GM23338 (cell line): Measurements from ENCODE around the gene TMEM242. TPM values are rescaled to one million over a fixed set of nuclear protein-coding genes. Genes with fewer than 3 reads are reported as not detected.

ENCODE experiments used
- ATAC-seq: fragments of 200-7000 bp; cut with Tn5 transposase; 3 replicates; pipeline ENCODE4 v1.9.1; 2020
- DNase-seq: peaks from one replicate; pipeline ENCODE4 v3.0.0-alpha.2; 2015; ENCODE audit warnings: low spot score
- H2AFZ ChIP-seq: fragments of 200-600 bp; sonication (generic); 2 replicates; pipeline ENCODE4 v1.8.0; 2016; ENCODE audit warnings: antibody characterized with exemption, mild to moderate bottlenecking, moderate library complexity
- H3F3A ChIP-seq: fragments of 200-600 bp; sonication (generic); replicated peaks from 2 replicates; pipeline ENCODE4 v1.8.0; 2017; ENCODE audit warnings: antibody characterized with exemption, mixed run types, low read depth
- H3K27ac ChIP-seq: fragments of 200-600 bp; sonication (generic); 2 replicates; pipeline ENCODE4 v1.6.1; 2016; ENCODE audit warnings: low read depth
- H3K27me3 ChIP-seq: fragments of 200-600 bp; sonication (generic); 2 replicates; pipeline ENCODE4 v1.8.0; 2016; ENCODE audit warnings: mild to moderate bottlenecking, mixed run types, moderate library complexity; ENCODE audit not compliant: insufficient read depth
- H3K36me3 ChIP-seq: fragments of 200-600 bp; sonication (generic); 2 replicates; pipeline ENCODE4 v1.8.0; 2016; ENCODE audit warnings: mild to moderate bottlenecking; ENCODE audit not compliant: insufficient read depth
- H3K4me1 ChIP-seq: fragments of 200-600 bp; sonication (generic); 2 replicates; pipeline ENCODE4 v1.8.0; 2016; ENCODE audit warnings: mild to moderate bottlenecking, moderate library complexity; ENCODE audit not compliant: insufficient read depth
- H3K4me2 ChIP-seq: fragments of 200-600 bp; sonication (generic); 2 replicates; pipeline ENCODE4 v1.7.1; 2017; ENCODE audit warnings: mixed run types
- H3K4me3 ChIP-seq: fragments of 200-600 bp; sonication (generic); 2 replicates; pipeline ENCODE4 v1.6.1; 2016; ENCODE audit warnings: mixed run types
- H3K79me2 ChIP-seq: fragments of 200-600 bp; sonication (generic); replicated peaks from 2 replicates; pipeline ENCODE4 v1.8.0; 2017; ENCODE audit warnings: mild to moderate bottlenecking; ENCODE audit not compliant: insufficient read depth
- H3K9me2 ChIP-seq: fragments of 200-600 bp; sonication (generic); 2 replicates; pipeline ENCODE4 v1.8.0; 2017; ENCODE audit not compliant: insufficient read depth
- H4K20me1 ChIP-seq: fragments of 200-600 bp; sonication (generic); replicated peaks from 2 replicates; pipeline ENCODE4 v1.8.0; 2017; ENCODE audit warnings: mild to moderate bottlenecking; ENCODE audit not compliant: insufficient read depth
- H3K27ac Mint-ChIP-seq: 2 replicates; pipeline ENCODE4 v1.8.0; 2020; ENCODE audit warnings: inconsistent platforms, mild to moderate bottlenecking, moderate library complexity, mixed read lengths
- H3K27me3 Mint-ChIP-seq: 3 replicates; pipeline ENCODE4 v1.8.0; 2022; ENCODE audit warnings: low read depth, mild to moderate bottlenecking, moderate library complexity, mixed read lengths, inconsistent platforms; ENCODE audit not compliant: insufficient read depth, poor library complexity
- H3K36me3 Mint-ChIP-seq: 3 replicates; pipeline ENCODE4 v1.8.0; 2021; ENCODE audit warnings: low read depth, mild to moderate bottlenecking, inconsistent platforms, moderate library complexity, mixed read lengths
- H3K4me1 Mint-ChIP-seq: 3 replicates; pipeline ENCODE4 v1.8.0; 2020; ENCODE audit warnings: mild to moderate bottlenecking, inconsistent platforms, mixed read lengths
- H3K4me3 Mint-ChIP-seq: 3 replicates; pipeline ENCODE4 v1.8.0; 2021; ENCODE audit warnings: moderate library complexity, mild to moderate bottlenecking, inconsistent platforms, mixed read lengths
- H3K9me3 Mint-ChIP-seq: 3 replicates; pipeline ENCODE4 v1.8.0; 2020; ENCODE audit warnings: moderate library complexity, mild to moderate bottlenecking, inconsistent platforms, mixed read lengths
- CREB1 ChIP-seq: fragments of 250-450 bp; sonication (Bioruptor Pico); IDR thresholded peaks from 2 replicates; pipeline ENCODE4 v1.5.0; 2020; ENCODE audit warnings: low read depth, mild to moderate bottlenecking, moderate library complexity
- CTCF ChIP-seq, 2 experiments: fragments of 200-600 bp in 1 of 2; sonication (generic) in 1 of 2; conservative IDR thresholded peaks; 2 replicates each; pipeline versions ENCODE4 v1.5.1 to v1.6.1; 2016 to 2017; ENCODE audit warnings: antibody characterized with exemption in 2 of 2, low read depth in 2 of 2, mild to moderate bottlenecking in 2 of 2, moderate library complexity in 1 of 2
- EZH2 ChIP-seq: fragments of 200-600 bp; sonication (generic); IDR thresholded peaks from one replicate; pipeline ENCODE4 v1.8.0; 2017; ENCODE audit warnings: antibody characterized with exemption, mild to moderate bottlenecking, low read depth; ENCODE audit not compliant: unreplicated experiment
- EZH2phosphoT487 ChIP-seq: fragments of 200-600 bp; sonication (generic); IDR thresholded peaks from one replicate; pipeline ENCODE4 v1.8.1; 2018; ENCODE audit warnings: antibody characterized with exemption; ENCODE audit not compliant: unreplicated experiment
- JUNB ChIP-seq: IDR thresholded peaks from one replicate; pipeline ENCODE4 v1.6.1; 2016; ENCODE audit warnings: antibody characterized with exemption; ENCODE audit not compliant: unreplicated experiment
- NANOG ChIP-seq: IDR thresholded peaks from 2 replicates; pipeline ENCODE4 v1.6.1; 2016; ENCODE audit warnings: antibody characterized with exemption, borderline replicate concordance
- REST ChIP-seq: IDR thresholded peaks from one replicate; pipeline ENCODE4 v1.6.1; 2018; ENCODE audit warnings: antibody characterized with exemption; ENCODE audit not compliant: unreplicated experiment
- STAT1 ChIP-seq: IDR thresholded peaks from one replicate; pipeline ENCODE4 v1.6.1; 2016; ENCODE audit warnings: antibody characterized with exemption; ENCODE audit not compliant: unreplicated experiment
- ZNF114 ChIP-seq: fragments of 250-450 bp; sonication (Bioruptor Pico); IDR thresholded peaks from 2 replicates; pipeline ENCODE4 v1.5.0; 2020; ENCODE audit warnings: mild to moderate bottlenecking, moderate library complexity
- ZNF331 ChIP-seq: fragments of 250-450 bp; sonication (Bioruptor Pico); IDR thresholded peaks from 2 replicates; pipeline ENCODE4 v1.5.0; 2020; ENCODE audit warnings: low read depth, mild to moderate bottlenecking, moderate library complexity
- polyA plus RNA-seq: library from polyadenylated mRNA; unstranded; fragments of >200 nt; fragmentation: Nextera tagmentation; extraction: Ambion mirVana; gene quantifications from 2 replicates; pipeline ENCODE4 v1.2.1, GENCODE V29; 2016
- total RNA-seq: library from RNA; depleted of rRNA; stranded (reverse); fragments of >200 nt; shearing (Covaris generic); gene quantifications from 2 replicates; pipeline ENCODE4 v1.2.3, GENCODE V29; 2014

TMEM242 gene
- total and polyA plus RNA-seq, 2 experiments from 2014 or later = 3.7 to 9.7 TPM

GRCh38 chr6:157253017-157253416 lies 70.3 kb downstream of the TMEM242 start:
- no peaks in the 10 kb centered on the region for H3K4me1 ChIP-seq
- H3K36me3 Mint-ChIP-seq = no peaks in the 10 kb centered on the region

GRCh38 chr6:157251586-157252247 lies 71.6 kb downstream of the TMEM242 start:
- TF ChIP-seq CTCF (conservative IDR thresholded peaks at IDR 0.05; ENCODE audit: low read depth in 2 of 2) (no peak), ZNF331 (no peak), ZNF114 (CRISPR knock-in tag) (no peak), NANOG (no peak), STAT1 (no peak), EZH2phosphoT487 (no peak)
- no peaks in the 10 kb centered on the region for H3F3A ChIP-seq
- no peaks in the 10 kb centered on the region for H4K20me1 ChIP-seq
- no peaks in the 10 kb centered on the region for H3K27me3 ChIP-seq
- ATAC-seq (no peak), DNase-seq (no peak)
- Mint-ChIP-seq H3K27ac (no peak overlapping the region), H3K4me1 (no peaks in the 10 kb centered on the region; the same call in 1 of the 3 replicates), H3K27me3 (peaks cover 6% of the 10 kb centered on the region), H3K9me3 (0 out of 3 replicates have a peak, but pooled peaks cover 2% of the 10 kb centered on the region), H3K36me3 (no peaks in the 10 kb centered on the region), H3K4me3 (no peak overlapping the region)
- H3K9me2 ChIP-seq = no peaks in the 10 kb centered on the region
- no peak overlapping the region for H3K4me2 ChIP-seq
- no peaks in the 10 kb centered on the region for H3K36me3 ChIP-seq
- H3K27ac ChIP-seq = no peak overlapping the region
- no peaks in the 10 kb centered on the region for H3K4me1 ChIP-seq
- H2AFZ ChIP-seq = no peak overlapping the region
- H3K79me2 ChIP-seq = no peaks in the 10 kb centered on the region
- H3K4me3 ChIP-seq = no peak overlapping the region

More at GRCh38 chr6:157253017-157253416, 70.3 kb downstream of the TMEM242 start:
- H3K36me3 ChIP-seq = no peaks in the 10 kb centered on the region
- TF ChIP-seq STAT1 (no peak), ZNF114 (CRISPR knock-in tag) (no peak), NANOG (no peak), EZH2phosphoT487 (no peak), CREB1 (no peak), JUNB (no peak), ZNF331 (no peak), REST (no peak), EZH2 (no peak)
- Mint-ChIP-seq H3K27ac (no peak overlapping the region), H3K9me3 (0 out of 3 replicates have a peak, but pooled peaks cover 2% of the 10 kb centered on the region), H3K27me3 (peaks cover 6% of the 10 kb centered on the region), H3K4me3 (no peak overlapping the region), H3K4me1 (no peaks in the 10 kb centered on the region; the same call in 2 of the 3 replicates)
- no peak overlapping the region for H3K27ac ChIP-seq
- no peak for DNase-seq
- H3K4me3 ChIP-seq = no peak overlapping the region
- H3K9me2 ChIP-seq = no peaks in the 10 kb centered on the region
- H3K79me2 ChIP-seq = no peaks in the 10 kb centered on the region
- H3K4me2 ChIP-seq = no peak overlapping the region
- no peaks in the 10 kb centered on the region for H4K20me1 ChIP-seq
- ATAC-seq = no peak
- no peaks in the 10 kb centered on the region for H3F3A ChIP-seq
- H2AFZ ChIP-seq = no peak overlapping the region; the same call in 1 of the 2 replicates
- no peaks in the 10 kb centered on the region for H3K27me3 ChIP-seq
